PC-9 (cell line): ENCODE data around the gene GRPR.

ENCODE experiments used
- EZH2 ChIP-seq: fragments of 200-600 bp; sonication (generic); IDR thresholded peaks from 2 replicates; pipeline ENCODE4 v1.8.0; 2017; ENCODE audit warnings: antibody characterized with exemption, low read depth
- TF ChIP-seq, protein P1 (sequence below): fragments of 200-600 bp; sonication (generic); conservative IDR thresholded peaks from 2 replicates; pipeline ENCODE4 v1.6.1; 2017; ENCODE audit warnings: mixed run types, antibody characterized with exemption, mild to moderate bottlenecking, moderate library complexity

GRCh38 chrX:16199343-16199742, 76.0 kb downstream of the GRPR start:
- TF ChIP-seq, protein P1, sequence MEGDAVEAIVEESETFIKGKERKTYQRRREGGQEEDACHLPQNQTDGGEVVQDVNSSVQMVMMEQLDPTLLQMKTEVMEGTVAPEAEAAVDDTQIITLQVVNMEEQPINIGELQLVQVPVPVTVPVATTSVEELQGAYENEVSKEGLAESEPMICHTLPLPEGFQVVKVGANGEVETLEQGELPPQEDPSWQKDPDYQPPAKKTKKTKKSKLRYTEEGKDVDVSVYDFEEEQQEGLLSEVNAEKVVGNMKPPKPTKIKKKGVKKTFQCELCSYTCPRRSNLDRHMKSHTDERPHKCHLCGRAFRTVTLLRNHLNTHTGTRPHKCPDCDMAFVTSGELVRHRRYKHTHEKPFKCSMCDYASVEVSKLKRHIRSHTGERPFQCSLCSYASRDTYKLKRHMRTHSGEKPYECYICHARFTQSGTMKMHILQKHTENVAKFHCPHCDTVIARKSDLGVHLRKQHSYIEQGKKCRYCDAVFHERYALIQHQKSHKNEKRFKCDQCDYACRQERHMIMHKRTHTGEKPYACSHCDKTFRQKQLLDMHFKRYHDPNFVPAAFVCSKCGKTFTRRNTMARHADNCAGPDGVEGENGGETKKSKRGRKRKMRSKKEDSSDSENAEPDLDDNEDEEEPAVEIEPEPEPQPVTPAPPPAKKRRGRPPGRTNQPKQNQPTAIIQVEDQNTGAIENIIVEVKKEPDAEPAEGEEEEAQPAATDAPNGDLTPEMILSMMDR, result no peak
- TF ChIP-seq EZH2, result no peak
